ENCODE data around the gene ATP6V1G2. TPM values are rescaled to one million over a fixed set of nuclear protein-coding genes. Genes with fewer than 3 reads are reported as not detected.
"Not testable (repeated sequence)": the region's sequence is repeated elsewhere in the genome, so short reads cannot be mapped to it uniquely, and the experiment has no call there.

Gene ATP6V1G2
- 9.1 and 16.7 TPM in 2 replicates for polyA plus RNA-seq (2014; cell fraction: cytosol; rRNA removed)
- 12.3 and 18.2 TPM in 2 replicates for polyA plus RNA-seq (2014; cell fraction: nucleus; rRNA removed)

- DNase-seq (ENCODE audit: low spot score): peak; percentile 98
Observed at GRCh38 chr6:31546339-31546957, at the start of gene ATP6V1G2. ATP6V1G2 (minus strand) TSS chr6:31546608; CDS start chr6:31546559, 49 bp downstream.

DNA sequence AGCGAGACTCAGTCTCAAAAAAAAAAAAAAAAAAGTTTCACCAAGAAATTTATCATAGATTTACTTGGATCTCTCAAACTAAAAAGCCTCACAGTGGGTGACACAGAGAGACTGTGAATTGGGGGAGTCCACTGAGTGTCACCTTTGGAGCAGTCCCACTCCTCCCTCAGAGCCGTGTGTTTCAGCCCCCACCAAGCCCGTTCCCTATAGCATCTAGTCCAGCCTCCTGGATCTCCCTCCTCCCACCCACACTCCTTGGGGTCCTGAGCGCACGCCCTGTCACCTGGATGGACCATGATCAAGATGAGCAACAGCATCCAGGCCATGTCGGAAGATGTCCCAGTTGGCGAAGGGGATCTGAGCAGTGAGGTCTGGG, 46.0 kb upstream of the ATP6V1G2 start:
- no peak for DNase-seq (ENCODE audit: low spot score)

GRCh38 chr6:31590691-31591090, 44.3 kb upstream of the ATP6V1G2 start:
- not testable (repeated sequence) for DNase-seq (ENCODE audit: low spot score)

DNA sequence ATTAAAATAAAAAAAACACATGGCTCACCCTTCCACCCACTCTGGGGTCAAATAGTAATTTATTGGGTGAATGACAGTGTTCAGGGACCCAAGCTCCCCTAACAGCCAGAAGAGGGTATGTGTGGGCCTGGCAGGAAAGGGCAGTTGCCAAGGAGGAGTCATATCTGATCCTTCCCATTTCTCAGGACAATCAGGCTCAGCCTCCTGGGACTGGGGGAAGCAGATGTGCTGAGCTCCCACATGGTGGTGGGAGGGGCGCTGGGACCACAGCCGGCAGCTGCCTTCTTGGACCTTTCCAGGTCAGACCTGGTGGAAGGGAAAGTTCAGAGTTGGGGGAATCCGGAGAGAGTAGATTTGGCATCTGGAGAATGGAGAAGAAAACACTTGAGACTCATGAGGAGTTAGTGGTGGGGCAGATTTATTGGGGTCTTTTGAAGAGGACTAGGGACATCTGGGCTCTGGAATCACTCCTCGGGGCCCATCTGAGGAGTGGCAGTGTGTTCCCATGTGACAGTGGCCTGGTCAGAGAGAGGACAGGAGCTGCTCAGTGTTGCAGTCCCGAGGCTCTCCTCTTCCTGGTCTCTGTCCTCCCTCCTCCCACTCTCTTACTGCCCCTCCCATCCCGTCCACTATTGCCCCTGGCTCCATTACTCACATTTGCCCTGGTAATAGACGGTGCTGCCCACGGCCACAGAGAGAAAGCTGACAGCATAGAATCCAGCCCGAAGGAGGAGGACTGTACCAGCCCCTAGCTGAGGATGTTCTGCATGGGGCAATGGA, 42.7 kb upstream of the ATP6V1G2 start:
- DNase-seq (ENCODE audit: low spot score): peak; percentile 71

GRCh38 chr6:31587791-31588777, 41.7 kb upstream of the ATP6V1G2 start:
- DNase-seq (ENCODE audit: low spot score): no peak

DNA sequence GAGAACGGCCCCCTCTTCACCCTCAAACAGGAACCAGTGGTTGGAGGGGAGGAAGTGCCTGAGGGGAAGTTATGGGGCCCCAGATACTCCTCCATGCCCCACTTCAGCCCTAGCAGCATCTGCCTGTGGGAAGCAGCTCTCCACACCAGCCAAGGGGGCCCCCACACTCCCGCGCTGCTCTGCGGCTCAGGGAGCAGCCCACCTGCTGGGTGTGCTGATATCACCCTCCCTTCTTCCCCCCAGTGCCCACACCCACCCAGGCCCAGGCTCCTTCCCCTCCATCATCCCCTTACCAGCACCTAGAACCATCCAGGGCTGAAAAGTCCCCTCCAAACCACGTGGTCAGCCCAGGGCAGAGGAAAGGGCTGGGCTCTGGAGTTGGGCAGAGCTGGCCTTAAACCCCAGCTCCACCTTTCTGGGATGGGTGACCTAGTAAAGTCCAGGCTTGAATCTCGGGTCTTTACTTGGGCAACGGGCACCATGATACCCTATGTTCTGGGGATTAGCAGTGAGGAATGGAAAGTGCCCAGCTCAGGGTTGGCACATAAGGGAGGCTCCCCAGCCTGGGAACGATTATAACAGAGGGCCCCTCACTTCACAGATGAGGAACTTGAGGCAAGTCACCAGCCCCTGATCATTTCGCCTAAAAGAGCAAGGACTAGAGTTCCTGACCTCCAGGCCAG, 40.3 kb upstream of the ATP6V1G2 start:
- DNase-seq (ENCODE audit: low spot score): no peak

- DNase-seq (ENCODE audit: low spot score): no peak
Observed at GRCh38 chr6:31586008-31586407, 39.6 kb upstream of the ATP6V1G2 start, which contains the start of gene LST1. LST1 (plus strand) TSS chr6:31586277; CDS start chr6:31587300, 1,023 bp downstream.

DNA sequence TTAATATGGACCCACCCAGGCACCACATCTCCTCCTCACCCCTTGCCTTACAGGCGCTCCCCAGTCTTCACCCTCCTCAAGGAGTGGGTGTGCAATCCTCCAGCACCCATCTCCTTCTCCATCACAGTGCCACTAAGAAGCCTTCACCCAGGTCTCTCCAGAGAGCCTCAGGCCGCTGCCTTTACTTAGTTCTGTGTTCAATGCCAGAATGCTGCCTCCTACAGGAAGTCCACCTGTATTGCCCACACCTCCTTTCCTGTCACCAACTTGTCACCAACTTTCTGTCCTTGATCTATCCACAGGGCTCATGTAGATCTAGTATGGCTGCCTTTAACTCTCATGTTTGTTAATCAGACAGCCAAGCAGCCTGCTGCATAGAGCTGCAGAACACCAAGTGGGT, 39.1 kb upstream of the ATP6V1G2 start:
- no peak for DNase-seq (ENCODE audit: low spot score)

DNA sequence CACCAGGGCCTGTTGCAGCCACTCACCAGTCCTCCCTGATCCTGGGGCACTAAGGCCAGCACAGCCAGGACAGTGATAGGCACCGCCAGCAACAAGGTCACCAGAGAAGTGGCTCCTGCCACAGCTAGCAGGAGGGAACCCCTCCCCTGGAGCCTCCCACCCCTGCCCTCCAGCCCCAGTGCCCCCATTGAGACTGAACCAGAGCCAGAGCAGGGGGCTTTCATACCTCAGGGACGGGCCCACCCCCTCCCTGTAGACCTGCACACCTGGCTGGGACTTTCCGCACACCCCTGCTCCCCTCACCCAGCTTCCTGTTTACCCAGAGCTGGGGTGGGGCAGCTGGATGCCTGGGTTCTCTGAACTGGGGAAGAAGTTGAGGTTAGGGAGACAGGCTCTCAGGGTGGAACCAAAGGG, 35.8 kb upstream of the ATP6V1G2 start, which contains the start of gene LTB:
Gene LTB, minus strand, starts transcription at position 195 of the 414 bp plus-strand sequence. Its CDS starts 7 bp downstream, at position 188.
- no peak for DNase-seq (ENCODE audit: low spot score)

DNA sequence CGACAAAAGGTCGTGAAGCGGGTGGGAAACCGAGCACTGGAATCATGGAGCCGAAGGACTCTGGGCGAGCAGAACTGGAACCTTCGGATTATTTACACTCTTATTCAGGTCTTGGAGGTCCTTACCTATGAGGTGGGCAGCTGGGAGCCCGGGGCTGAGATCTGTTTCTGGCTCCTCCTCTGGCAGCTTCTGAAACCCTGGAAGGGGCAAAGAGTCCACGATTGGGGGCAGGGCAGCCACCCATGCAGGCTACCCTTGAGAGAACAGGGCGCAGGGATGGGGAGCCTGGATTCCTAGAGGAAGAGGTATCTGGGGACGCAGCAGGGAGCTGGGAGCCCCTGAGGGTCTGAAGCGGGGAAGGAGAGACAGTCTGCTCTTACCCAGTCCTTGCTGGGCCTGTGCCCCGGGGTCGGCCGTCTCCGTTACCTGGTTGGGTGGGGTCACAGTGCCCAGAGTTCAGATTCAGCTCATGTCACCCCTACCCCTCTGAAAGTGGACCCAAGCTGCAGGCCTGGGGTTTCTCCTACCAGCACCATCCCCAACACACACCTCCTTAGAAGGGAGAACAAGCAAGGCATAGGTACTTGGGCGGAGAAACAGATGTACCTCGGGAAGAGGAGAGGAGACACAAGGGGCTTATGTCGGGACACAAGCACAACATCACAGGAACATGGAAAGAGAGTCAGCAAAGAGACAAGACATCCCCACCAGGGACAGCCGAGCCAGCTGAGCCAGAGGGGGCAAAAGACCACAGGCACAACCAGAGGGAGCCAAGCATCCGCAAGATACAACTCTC, 35.2 kb upstream of the ATP6V1G2 start:
- no peak for DNase-seq (ENCODE audit: low spot score)

GRCh38 chr6:31580807-31581433, 34.5 kb upstream of the ATP6V1G2 start:
- DNase-seq (ENCODE audit: low spot score): peak; percentile 83

- no peak for DNase-seq (ENCODE audit: low spot score)
Observed at GRCh38 chr6:31580438-31580740, 34.0 kb upstream of the ATP6V1G2 start.

DNA sequence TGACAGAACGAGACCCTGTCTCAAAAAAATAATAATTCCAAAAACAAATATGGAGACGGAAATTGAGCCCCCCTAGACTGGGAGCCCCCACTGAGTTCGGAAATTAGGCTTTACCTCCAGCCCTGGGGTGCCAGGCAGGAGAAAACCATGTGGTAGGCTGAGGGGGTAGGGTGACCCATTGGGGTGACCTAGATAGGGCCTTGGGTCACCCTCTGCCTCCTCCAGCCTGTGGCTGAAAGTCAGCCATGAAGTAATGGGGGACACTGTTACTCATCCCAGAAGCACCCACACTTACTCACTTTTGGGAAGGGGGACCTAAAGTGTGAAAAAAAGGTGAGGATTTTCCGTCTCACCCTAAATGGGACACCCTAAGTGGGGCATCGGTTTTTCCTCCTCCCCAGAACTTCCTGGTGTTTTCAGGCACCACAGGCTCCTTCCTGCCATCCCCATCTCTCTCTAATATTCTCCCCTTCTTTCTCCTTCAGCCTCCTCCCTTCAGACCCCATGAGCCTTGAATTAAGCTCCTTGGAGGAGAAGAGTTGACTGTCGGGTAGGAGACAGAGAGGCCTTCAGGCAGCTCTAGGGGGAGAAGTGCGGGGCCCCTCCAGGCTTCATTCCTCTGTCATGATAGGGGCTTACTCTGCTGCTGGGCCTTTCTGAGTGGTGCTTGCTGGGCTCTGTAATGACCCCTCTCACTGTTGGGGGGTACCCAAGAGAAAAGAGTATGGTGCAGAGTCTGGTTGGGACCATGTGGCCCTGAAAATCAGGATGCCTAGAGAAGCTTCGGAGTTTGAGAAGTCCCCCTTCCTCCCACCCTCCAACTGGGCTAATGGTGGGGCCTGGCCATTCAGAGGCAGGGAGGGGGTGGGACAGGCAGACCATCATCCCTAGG, 33.4 kb upstream of the ATP6V1G2 start:
- no peak for DNase-seq (ENCODE audit: low spot score)

DNA sequence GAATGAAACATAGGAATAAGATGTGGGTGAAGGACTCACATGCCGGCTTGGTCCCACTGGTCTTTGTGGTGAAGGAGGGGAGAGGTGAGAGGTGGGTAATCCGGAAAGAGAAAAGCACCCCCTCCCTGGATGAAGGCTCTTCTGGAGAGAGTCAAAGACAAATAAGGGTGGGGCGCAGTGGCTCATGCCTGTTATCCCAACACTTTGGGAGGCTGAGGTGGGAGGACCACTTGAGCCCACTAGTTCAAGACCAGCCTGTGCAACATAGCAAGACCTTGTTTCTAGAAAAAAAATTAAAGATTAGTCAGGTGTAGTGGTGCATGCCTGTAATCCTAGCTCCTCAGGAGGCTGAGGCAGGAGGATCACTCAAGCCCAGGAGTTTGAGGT, 32.7 kb upstream of the ATP6V1G2 start:
- DNase-seq (ENCODE audit: low spot score): no peak

- DNase-seq (ENCODE audit: low spot score): no peak
Observed at GRCh38 chr6:31578184-31579118, 32.0 kb upstream of the ATP6V1G2 start.

DNA sequence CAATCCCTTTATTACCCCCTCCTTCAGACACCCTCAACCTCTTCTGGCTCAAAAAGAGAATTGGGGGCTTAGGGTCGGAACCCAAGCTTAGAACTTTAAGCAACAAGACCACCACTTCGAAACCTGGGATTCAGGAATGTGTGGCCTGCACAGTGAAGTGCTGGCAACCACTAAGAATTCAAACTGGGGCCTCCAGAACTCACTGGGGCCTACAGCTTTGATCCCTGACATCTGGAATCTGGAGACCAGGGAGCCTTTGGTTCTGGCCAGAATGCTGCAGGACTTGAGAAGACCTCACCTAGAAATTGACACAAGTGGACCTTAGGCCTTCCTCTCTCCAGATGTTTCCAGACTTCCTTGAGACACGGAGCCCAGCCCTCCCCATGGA, 31.2 kb upstream of the ATP6V1G2 start:
- no peak for DNase-seq (ENCODE audit: low spot score)

DNA sequence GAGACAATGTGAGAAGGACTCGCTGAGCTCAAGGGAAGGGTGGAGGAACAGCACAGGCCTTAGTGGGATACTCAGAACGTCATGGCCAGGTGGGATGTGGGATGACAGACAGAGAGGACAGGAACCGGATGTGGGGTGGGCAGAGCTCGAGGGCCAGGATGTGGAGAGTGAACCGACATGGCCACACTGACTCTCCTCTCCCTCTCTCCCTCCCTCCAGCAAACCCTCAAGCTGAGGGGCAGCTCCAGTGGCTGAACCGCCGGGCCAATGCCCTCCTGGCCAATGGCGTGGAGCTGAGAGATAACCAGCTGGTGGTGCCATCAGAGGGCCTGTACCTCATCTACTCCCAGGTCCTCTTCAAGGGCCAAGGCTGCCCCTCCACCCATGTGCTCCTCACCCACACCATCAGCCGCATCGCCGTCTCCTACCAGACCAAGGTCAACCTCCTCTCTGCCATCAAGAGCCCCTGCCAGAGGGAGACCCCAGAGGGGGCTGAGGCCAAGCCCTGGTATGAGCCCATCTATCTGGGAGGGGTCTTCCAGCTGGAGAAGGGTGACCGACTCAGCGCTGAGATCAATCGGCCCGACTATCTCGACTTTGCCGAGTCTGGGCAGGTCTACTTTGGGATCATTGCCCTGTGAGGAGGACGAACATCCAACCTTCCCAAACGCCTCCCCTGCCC, 30.6 kb upstream of the ATP6V1G2 start:
- DNase-seq (ENCODE audit: low spot score): no peak
